Activated CD4-positive, alpha-beta T cell treated with anti-CD3 and anti-CD28 coated beads for 36 hours (primary cell): ENCODE measurements around the gene BUB1B. TPM values are rescaled to one million over a fixed set of nuclear protein-coding genes. Genes with fewer than 3 reads are reported as not detected.
"Not testable (repeated sequence)": the region's sequence is repeated elsewhere in the genome, so short reads cannot be mapped to it uniquely, and the experiment has no call there.

Source experiments
- ATAC-seq: fragments of 200-7000 bp; cut with Tn5 transposase; one replicate; pipeline ENCODE4 v1.10.0; 2021; ENCODE audit warnings: mild to moderate bottlenecking, moderate library complexity
- CTCF ChIA-PET: fragments of 350-600 bp; sonication (Branson Sonifier 250); formaldehyde crosslinking; loops from one replicate; lab custom pipeline; 2021; ENCODE audit warnings: antibody characterized with exemption; lab: Charles Lee
- POLR2A ChIA-PET: fragments of 350-600 bp; sonication (Branson Sonifier 250); formaldehyde crosslinking; loops from one replicate; lab custom pipeline; 2021; ENCODE audit warnings: antibody characterized with exemption, inconsistent platforms; lab: Charles Lee
- DNase-seq: peaks from one replicate; pipeline ENCODE4 v3.0.0-alpha.2; 2020
- H3K27ac Mint-ChIP-seq: one replicate; pipeline ENCODE4 v1.8.0; 2021; ENCODE audit warnings: mixed read lengths
- H3K27me3 Mint-ChIP-seq: one replicate; pipeline ENCODE4 v1.8.0; 2021; ENCODE audit warnings: mixed read lengths
- H3K36me3 Mint-ChIP-seq: one replicate; pipeline ENCODE4 v1.8.0; 2021; ENCODE audit warnings: low read depth, mixed read lengths
- H3K4me1 Mint-ChIP-seq: one replicate; pipeline ENCODE4 v1.8.0; 2021; ENCODE audit warnings: mixed read lengths
- H3K4me3 Mint-ChIP-seq: one replicate; pipeline ENCODE4 v1.8.0; 2021; ENCODE audit warnings: mild to moderate bottlenecking, moderate library complexity, mixed read lengths
- H3K9me3 Mint-ChIP-seq: one replicate; pipeline ENCODE4 v1.8.0; 2021; ENCODE audit warnings: low read depth, mixed read lengths
- intact Hi-C, 2 experiments: fragments of 100-400 bp; cut with DNase I in 1 of 2; cut with micrococcal nuclease in 1 of 2; formaldehyde crosslinking; loops; one replicate each; pipeline versions ENCODE4 v1.14.2 to v1.15.1; 2022 to 2024; cut with DNase I, micrococcal nuclease
- total RNA-seq, 2 experiments: library from RNA; stranded (reverse); gene quantifications; one replicate each; pipeline ENCODE4 v1.2.3, GENCODE V29; 2021

BUB1B gene
- total RNA-seq, 2 experiments from 2014 or later: 95.3 to 99.5 TPM

DNA sequence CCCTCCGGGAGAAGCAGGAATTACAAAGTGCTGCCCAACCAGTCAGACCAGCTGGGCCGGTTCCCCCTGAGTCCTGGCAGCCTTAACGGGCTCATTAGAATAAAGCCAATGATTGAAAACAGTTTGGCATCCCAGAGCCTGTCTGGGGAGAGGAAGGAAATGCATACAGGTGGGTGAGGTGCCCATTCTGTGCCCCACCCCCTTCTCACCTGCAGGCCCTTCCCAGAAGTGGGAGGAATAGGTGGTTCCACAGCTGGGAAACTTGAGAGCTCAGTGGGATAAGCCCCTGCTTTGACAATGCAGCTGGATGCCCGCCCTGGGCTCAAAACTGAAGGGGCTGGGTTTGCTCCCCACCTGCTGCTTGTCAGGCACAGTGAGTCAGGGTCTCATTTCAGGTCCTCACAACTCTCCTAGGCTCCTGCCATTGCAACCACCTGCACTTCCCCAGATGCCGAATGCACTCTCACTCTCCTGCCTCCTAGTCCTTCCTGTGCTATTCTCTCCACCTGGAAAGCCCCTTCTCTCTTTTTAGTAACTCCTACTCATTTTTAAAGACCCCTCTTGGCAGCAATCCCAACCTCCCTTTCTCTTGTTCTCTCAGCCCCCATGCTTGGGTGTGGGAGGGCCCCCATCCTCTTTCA, 5.5 kb upstream of the BUB1B start:
- POLR2A ChIA-PET: no interaction called here
- Mint-ChIP-seq H3K9me3 (no peaks in the 10 kb centered on the region), H3K36me3 (no peaks in the 10 kb centered on the region), H3K27me3 (no peaks in the 10 kb centered on the region), H3K4me3 (no peak overlapping the region), H3K27ac (no peak overlapping the region), H3K4me1 (no peaks in the 10 kb centered on the region)
- CTCF ChIA-PET: interaction anchor here (1.0 to 1.6 kb wide), 2 partner anchors 13 to 119 kb away, joined by 4 read pairs; no protein-coding TSS in a partner anchor
- intact Hi-C loops: no loop called here
- ATAC-seq (no peak), DNase-seq (no peak)

DNA sequence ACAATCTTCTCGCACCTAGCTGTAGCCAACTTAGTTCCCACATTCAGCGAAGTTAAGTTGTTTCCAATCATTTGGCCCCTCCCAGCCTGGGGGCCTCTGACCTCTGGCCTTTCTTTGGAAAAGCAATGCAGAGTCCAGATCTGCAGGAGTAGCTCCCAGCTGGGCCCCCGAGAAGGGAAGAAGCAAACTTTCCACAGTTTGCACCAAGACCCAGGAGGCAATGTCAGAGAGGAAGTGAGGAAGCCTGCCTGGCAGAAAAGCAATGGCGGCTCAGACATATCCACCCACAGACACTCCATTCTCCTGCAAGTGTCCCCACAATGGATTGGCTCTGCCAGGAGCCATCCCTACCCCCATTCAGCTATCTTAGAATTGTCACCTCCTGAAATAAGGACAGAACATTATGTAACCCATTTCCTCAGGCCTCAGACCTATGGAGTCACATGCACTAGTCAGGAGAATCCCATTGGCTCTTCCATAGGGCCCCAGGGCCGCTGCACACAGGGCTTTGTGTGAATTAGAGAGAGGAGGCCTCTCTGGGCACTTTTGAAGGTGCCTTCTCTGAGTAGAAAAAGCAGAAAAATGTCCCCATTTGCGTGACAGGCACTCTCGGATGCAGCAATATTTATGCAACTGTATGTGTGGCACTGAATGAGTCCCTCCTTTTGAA, 3.0 kb upstream of the BUB1B start:
- intact Hi-C loops: no loop called here
- Mint-ChIP-seq H3K27me3 (no peaks in the 10 kb centered on the region), H3K4me3 (no peak overlapping the region), H3K36me3 (peaks cover 1% of the 10 kb centered on the region), H3K4me1 (no peaks in the 10 kb centered on the region), H3K27ac (no peak overlapping the region), H3K9me3 (no peaks in the 10 kb centered on the region)
- CTCF ChIA-PET: interaction anchor here (1.0 to 1.2 kb wide), 3 partner anchors 14 to 116 kb away, joined by 3 to 4 read pairs (median 3); no protein-coding TSS in a partner anchor
- ATAC-seq (no peak), DNase-seq (no peak)
- POLR2A ChIA-PET: interaction anchor here (0.5 kb wide), 1 partner anchor 252 kb away, joined by 5 read pairs; no protein-coding TSS in a partner anchor

DNA sequence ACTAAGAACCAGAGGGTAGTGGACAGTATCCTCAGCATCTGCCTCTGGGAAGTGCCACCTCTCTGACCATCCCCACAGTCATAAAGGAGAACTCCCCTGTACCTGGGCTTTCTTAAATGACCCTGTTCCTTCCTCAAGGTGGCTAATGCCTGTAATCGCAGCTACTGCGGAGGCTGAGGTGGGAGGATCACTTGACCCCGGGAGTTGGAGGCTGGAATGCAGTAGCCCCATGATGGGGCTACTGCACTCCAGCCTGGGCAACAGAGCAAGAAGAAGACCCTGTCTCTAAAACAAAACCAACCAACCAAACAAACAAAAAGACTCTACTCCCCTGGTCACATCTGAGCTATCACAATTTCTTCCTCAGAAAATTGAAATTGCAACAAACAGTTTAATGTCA, 848 bp upstream of the BUB1B start:
- intact Hi-C loops: loop anchor here (1.0 to 2.0 kb wide), 6 partner anchors 52 to 535 kb away; partner anchors contain the start of genes FSIP1 (in 2 of the 2), SRP14 (in 2 of the 2), BMF (in 1 of the 2) and RAD51 (in 1 of the 2)
- Mint-ChIP-seq H3K27ac (no peak overlapping the region), H3K36me3 (peaks cover 12% of the 10 kb centered on the region), H3K9me3 (no peaks in the 10 kb centered on the region), H3K4me3 (no peak overlapping the region), H3K27me3 (no peaks in the 10 kb centered on the region), H3K4me1 (peaks cover 8% of the 10 kb centered on the region)
- DNase-seq (no peak), ATAC-seq (no peak)
- ChIA-PET POLR2A (no interaction called here), CTCF (interaction anchor here (0.6 to 4.3 kb wide), 9 partner anchors 13 to 148 kb away, joined by 3 to 34 read pairs (median 5); partner anchors contain the start of gene PLCB2)

DNA sequence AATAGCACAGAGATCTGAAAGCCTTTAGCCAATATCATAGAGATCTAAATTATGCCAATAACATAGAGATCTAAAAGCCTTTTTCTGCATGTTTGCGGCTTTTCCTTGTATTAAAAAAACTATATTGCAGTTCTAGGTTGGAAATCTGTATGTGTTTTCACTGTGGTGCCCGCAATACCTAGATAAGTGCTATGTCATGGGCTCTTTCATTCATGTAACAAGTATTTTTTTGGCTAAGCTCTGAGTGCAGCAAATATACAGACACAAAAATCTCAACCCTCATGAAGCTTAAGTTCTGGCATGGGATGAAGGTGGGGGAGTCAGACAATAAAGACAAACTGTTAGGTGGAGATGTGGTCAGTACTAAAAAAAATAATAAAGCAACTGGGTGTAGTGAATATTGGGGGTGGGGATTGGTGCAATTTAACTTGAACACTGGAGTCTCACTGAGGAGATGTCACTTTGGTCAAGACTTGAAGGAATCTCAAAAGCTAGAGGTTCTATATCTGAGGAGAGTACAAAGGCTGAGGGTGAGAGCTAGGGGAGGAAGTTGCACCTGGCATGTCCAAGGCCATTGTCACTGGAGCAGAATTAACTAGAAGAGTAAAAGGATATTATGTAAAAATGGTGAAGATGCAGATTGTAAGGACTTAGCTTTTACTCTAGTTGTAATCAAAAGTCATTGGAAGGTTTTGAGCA, 973 bp downstream of the BUB1B start:
- Mint-ChIP-seq H3K9me3 (no peaks in the 10 kb centered on the region), H3K4me3 (no peak overlapping the region), H3K36me3 (peaks cover 29% of the 10 kb centered on the region), H3K4me1 (peaks cover 8% of the 10 kb centered on the region), H3K27ac (no peak overlapping the region), H3K27me3 (no peaks in the 10 kb centered on the region)
- ChIA-PET CTCF (interaction anchor here (0.6 to 4.3 kb wide), 13 partner anchors 9 to 216 kb away, joined by 3 to 34 read pairs (median 4); no protein-coding TSS in a partner anchor), POLR2A (interaction anchor here (1.3 to 1.5 kb wide), 2 partner anchors 122 to 124 kb away, joined by 4 to 5 read pairs; partner anchors contain the start of gene SRP14)
- ATAC-seq (no peak), DNase-seq (no peak)
- intact Hi-C loops: loop anchor here (1.0 to 2.0 kb wide), 9 partner anchors 53 to 645 kb away; partner anchors contain the start of genes BAHD1 (in 1 of the 2), DNAJC17 (in 1 of the 2), EIF2AK4 (in 1 of the 2) and KNSTRN (in 1 of the 2)

DNA sequence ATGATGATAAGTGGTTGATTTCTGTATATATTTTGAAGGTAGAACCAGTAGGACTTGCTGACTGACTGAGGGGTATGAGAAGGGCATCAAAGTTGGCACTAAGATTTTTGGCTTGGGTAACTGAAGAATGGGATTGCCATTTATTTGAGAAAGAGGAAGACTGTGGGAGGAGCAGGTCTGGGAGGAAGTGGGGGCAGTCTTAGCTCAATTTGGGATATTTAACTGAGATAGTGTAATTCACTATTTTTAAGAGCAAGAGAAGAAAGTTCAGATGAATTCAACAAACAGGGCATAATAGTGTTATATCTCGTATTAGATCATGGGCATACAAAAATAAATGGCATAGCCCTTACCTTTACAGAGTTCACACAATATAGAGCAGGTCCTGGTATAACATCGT, 1.7 kb downstream of the BUB1B start:
- ATAC-seq (no peak), DNase-seq (no peak)
- Mint-ChIP-seq H3K27me3 (no peaks in the 10 kb centered on the region), H3K36me3 (peaks cover 34% of the 10 kb centered on the region), H3K9me3 (no peaks in the 10 kb centered on the region), H3K4me3 (no peak overlapping the region), H3K27ac (no peak overlapping the region), H3K4me1 (peaks cover 8% of the 10 kb centered on the region)
- intact Hi-C loops: no loop called here
- CTCF ChIA-PET: interaction anchor here (0.8 to 4.3 kb wide), 9 partner anchors 9 to 217 kb away, joined by 3 to 34 read pairs (median 4); no protein-coding TSS in a partner anchor
- POLR2A ChIA-PET: no interaction called here

DNA sequence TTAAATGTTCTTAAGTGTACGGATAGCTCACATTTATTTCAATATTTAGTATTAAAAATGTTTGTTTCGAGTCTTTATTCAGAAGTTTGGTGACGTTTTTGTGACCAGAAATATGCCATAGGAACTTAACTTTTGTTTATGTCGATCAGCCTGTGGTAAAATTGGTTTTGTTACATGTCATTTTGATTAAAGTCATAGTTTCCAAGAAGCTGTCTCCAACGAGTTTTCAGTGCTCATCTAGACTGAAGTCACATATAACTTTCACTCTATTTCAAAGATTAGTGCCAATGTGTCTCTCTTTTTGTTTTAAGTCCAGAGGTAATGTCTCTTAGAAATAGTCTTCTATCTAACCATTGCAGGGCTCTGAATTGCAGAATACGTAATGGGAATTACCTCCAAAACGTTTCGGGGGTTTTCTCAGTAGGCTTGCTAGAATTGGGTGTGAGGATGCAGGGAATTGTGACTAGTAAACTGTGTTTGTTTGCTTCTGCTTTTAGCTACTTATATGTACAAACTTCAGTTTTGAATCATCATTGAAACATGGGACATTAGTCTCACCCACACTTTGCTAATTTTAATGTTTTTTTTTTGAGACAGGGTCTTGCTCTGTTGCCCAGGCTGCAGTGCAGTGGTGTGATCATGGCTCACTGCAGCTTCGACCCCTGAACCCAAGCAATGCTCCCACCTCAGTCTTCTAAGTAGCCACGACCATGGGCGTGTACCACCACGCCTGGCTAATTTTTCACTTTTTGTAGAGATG, 3.0 kb downstream of the BUB1B start:
- H3K27me3 Mint-ChIP-seq: no peaks in the 10 kb centered on the region
- H3K36me3 Mint-ChIP-seq: peaks cover 44% of the 10 kb centered on the region
- peak overlapping the region; percentile 60 for H3K27ac Mint-ChIP-seq
- no peak overlapping the region for H3K4me3 Mint-ChIP-seq
- H3K9me3 Mint-ChIP-seq: no peaks in the 10 kb centered on the region
- DNase-seq: no peak
- POLR2A ChIA-PET: interaction anchor here (0.6 to 0.9 kb wide), 3 partner anchors 10 to 117 kb away, joined by 3 to 6 read pairs (median 4); no protein-coding TSS in a partner anchor
- CTCF ChIA-PET: interaction anchor here (1.0 to 4.3 kb wide), 5 partner anchors 54 to 120 kb away, joined by 3 to 34 read pairs (median 4); no protein-coding TSS in a partner anchor
- ATAC-seq: no peak
- H3K4me1 Mint-ChIP-seq: peaks cover 8% of the 10 kb centered on the region
- intact Hi-C loops: no loop called here

DNA sequence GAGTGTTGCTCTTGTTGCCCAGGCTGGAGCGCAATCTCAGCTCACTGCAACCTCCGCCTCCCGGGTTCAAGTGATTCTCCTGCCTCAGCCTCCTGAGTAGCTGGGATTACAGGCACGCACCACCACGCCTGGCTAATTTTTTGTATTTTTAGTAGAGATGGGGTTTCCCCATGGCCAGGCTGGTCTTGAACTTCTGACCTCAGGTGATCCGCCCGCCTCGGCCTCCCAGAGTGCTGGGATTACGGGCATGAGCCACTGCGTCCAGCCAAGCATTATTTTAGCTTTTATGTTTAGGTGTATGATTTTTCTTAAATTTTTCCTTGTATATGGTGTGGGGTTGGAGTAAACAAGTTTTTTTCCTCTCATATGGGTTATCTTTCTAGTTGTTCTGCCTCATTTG, 6.5 kb downstream of the BUB1B start:
- H3K27me3 Mint-ChIP-seq, DNase-seq, H3K9me3 Mint-ChIP-seq, H3K4me1 Mint-ChIP-seq, intact Hi-C loops, H3K27ac Mint-ChIP-seq, ATAC-seq, H3K4me3 Mint-ChIP-seq: not testable (repeated sequence)
- POLR2A ChIA-PET: interaction anchor here (0.7 kb wide), 1 partner anchor 149 kb away, joined by 11 read pairs; no protein-coding TSS in a partner anchor
- CTCF ChIA-PET: interaction anchor here (0.6 kb wide), 1 partner anchor 106 kb away, joined by 5 read pairs; no protein-coding TSS in a partner anchor
- H3K36me3 Mint-ChIP-seq: peaks cover 64% of the 10 kb centered on the region

DNA sequence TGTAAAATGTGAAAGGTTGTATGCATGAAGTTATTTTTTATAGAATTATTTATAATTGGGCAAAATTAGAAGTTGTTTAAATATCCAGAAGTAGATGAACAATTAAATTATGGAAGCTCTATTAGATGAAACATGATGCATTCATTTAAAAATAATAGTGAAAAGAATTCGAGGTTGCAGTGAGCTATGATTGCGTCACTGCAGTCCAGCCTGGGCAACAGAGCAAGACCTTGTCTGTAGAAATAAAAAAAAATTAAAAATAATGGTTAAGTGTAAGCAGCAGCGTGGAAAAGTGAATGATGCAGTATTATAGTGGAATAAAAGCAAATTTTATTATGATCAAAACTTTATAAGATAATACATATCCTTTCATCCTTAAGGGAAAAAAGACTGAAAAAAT, 14.3 kb downstream of the BUB1B start:
- POLR2A ChIA-PET: interaction anchor here (0.6 kb wide), 1 partner anchor 9 kb away, joined by 6 read pairs; no protein-coding TSS in a partner anchor
- ATAC-seq: no peak
- intact Hi-C loops: no loop called here
- Mint-ChIP-seq H3K4me1 (peaks cover 2% of the 10 kb centered on the region), H3K36me3 (peaks cover 37% of the 10 kb centered on the region), H3K4me3 (no peak overlapping the region), H3K9me3 (no peaks in the 10 kb centered on the region), H3K27ac (no peak overlapping the region), H3K27me3 (no peaks in the 10 kb centered on the region)
- no peak for DNase-seq
- CTCF ChIA-PET: interaction anchor here (1.6 kb wide), 3 partner anchors 13 to 61 kb away, joined by 3 to 7 read pairs (median 3); partner anchors contain the start of gene BUB1B

DNA sequence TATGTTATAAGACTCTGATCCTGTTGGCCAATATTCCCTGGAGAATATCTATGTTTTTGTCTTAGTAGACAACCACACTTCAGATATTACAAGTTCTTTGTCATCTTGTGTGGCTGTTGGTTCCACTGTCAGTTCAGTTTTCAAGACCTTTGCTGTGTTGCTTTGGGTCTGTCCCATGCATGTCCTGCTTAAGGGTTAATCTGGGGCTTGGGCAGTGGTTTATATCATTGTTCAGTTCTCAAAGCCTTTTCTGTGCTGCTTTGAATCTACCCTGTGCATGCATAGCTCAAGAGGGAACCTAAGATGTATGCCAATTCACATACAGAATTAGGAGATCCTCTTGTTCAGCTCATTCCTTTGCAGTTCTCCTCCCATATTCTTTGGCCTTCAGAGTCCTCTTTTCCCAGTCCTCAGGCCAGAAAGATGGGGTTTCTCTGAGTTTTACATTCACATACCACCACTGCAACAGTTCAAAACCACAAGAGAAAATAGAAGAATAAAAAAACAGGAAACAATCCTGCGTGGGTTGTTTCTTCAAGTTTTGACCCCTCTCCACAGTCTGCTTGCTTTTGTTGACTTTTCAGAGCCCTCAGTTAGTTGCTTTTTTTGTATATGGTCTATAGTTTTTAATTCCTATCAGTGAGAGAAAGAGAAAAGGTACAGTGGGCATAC, 21.6 kb downstream of the BUB1B start:
- H3K36me3 Mint-ChIP-seq: peaks cover 59% of the 10 kb centered on the region
- H3K4me3 Mint-ChIP-seq: no peak overlapping the region
- ChIA-PET POLR2A (interaction anchor here (0.6 to 0.7 kb wide), 2 partner anchors 12 to 214 kb away, joined by 3 read pairs; no protein-coding TSS in a partner anchor), CTCF (no interaction called here)
- H3K9me3 Mint-ChIP-seq: no peaks in the 10 kb centered on the region
- H3K27ac Mint-ChIP-seq: no peak overlapping the region
- no peaks in the 10 kb centered on the region for H3K27me3 Mint-ChIP-seq
- intact Hi-C loops: no loop called here
- no peak for DNase-seq
- H3K4me1 Mint-ChIP-seq: peaks cover 27% of the 10 kb centered on the region
- ATAC-seq: no peak
